Upper lobe of left lung (tissue), 4 donors: ENCODE data around the gene SPATA16.

Experiments used
- EP300 ChIP-seq, 4 donors: sonication (generic); formaldehyde crosslinking; IDR thresholded peaks; one replicate each; pipeline ENCODE4 v1.5.1; 2017; ENCODE audit warnings: antibody characterized with exemption in 4 of 4, control low read depth in 2 of 4
- POLR2A ChIP-seq, 4 donors: fragments of 450-650 bp; IDR thresholded peaks; one replicate each; pipeline ENCODE4 v1.5.1; 2016 to 2017; ENCODE audit warnings: antibody characterized with exemption in 4 of 4, mild to moderate bottlenecking in 2 of 4
- POLR2AphosphoS5 ChIP-seq, 2 donors: sonication (generic); formaldehyde crosslinking; IDR thresholded peaks; one replicate each; pipeline ENCODE4 v1.5.1; 2017; ENCODE audit warnings: antibody characterized with exemption in 2 of 2
- TF ChIP-seq, protein P1 (sequence below), 6 experiments: fragments of 450-650 bp in 4 of 6; fragments of 200-600 bp in 2 of 6; sonication (generic) in 2 of 6; IDR thresholded peaks; one replicate each; pipeline ENCODE4 v1.5.1; 2016 to 2019; ENCODE audit warnings: antibody characterized with exemption in 6 of 6

GRCh38 chr3:172918568-172919296 lies 222.3 kb downstream of the SPATA16 start:
- TF ChIP-seq POLR2AphosphoS5 (IDR thresholded peaks at IDR 0.05) (no peak), EP300 (IDR thresholded peaks at IDR 0.05) (no peak), POLR2A (IDR thresholded peaks at IDR 0.05) (no peak)
- TF ChIP-seq, protein P1, sequence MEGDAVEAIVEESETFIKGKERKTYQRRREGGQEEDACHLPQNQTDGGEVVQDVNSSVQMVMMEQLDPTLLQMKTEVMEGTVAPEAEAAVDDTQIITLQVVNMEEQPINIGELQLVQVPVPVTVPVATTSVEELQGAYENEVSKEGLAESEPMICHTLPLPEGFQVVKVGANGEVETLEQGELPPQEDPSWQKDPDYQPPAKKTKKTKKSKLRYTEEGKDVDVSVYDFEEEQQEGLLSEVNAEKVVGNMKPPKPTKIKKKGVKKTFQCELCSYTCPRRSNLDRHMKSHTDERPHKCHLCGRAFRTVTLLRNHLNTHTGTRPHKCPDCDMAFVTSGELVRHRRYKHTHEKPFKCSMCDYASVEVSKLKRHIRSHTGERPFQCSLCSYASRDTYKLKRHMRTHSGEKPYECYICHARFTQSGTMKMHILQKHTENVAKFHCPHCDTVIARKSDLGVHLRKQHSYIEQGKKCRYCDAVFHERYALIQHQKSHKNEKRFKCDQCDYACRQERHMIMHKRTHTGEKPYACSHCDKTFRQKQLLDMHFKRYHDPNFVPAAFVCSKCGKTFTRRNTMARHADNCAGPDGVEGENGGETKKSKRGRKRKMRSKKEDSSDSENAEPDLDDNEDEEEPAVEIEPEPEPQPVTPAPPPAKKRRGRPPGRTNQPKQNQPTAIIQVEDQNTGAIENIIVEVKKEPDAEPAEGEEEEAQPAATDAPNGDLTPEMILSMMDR (IDR thresholded peaks at IDR 0.05): no peak
